Measurements from ENCODE around the gene DLGAP1.

The DLGAP1 gene

DNA sequence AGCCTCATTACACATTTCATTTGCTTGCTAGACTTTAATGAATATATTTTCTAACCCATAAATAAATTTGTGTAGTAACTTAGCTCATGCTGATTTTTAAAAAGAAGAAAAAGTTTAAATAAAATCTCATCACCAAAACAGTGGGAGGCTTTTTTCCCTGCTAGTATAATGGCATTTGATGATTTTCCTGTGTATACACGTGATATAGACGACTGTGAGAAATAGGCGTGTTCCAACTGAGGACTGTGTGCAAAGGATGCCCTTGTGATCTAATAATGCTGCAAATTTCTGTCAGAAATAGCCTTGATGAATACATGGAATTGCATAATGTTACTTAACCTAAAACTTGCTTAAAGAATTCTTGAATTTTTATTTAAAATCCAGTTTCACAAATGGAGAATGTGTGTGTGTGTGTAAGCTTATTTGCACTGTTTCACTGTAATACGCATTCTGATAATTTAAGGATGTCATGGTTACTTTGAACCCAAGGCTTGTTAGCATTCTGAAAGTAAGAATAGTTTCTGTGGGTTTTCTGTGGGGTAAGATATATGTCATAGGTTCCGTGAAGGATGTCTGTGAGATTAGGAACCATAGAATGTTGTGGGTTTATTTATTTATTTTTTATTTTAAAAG is 178.0 kb downstream of the DLGAP1 start:
- Histone ChIP-seq H3K4me1 (ENCODE audit: control insufficient read depth, insufficient read depth, low read length, poor library complexity, severe bottlenecking) (no peaks in the 10 kb centered on the region), H3K9me3 (ENCODE audit: control insufficient read depth, low read length) (no peaks in the 10 kb centered on the region), H3K36me3 (ENCODE audit: control insufficient read depth, insufficient read depth, low read length) (no peaks in the 10 kb centered on the region), H3K27ac (ENCODE audit: insufficient read depth, low read length, poor library complexity, severe bottlenecking) (no peak overlapping the region), H3K27me3 (replicated peaks; ENCODE audit: control insufficient read depth, insufficient read depth, low read length, poor library complexity, severe bottlenecking) (no peaks in the 10 kb centered on the region), H3K4me3 (ENCODE audit: insufficient read depth, low read depth, low read length, poor library complexity, severe bottlenecking) (no peak overlapping the region)
- DNase-seq: no peak

DNA sequence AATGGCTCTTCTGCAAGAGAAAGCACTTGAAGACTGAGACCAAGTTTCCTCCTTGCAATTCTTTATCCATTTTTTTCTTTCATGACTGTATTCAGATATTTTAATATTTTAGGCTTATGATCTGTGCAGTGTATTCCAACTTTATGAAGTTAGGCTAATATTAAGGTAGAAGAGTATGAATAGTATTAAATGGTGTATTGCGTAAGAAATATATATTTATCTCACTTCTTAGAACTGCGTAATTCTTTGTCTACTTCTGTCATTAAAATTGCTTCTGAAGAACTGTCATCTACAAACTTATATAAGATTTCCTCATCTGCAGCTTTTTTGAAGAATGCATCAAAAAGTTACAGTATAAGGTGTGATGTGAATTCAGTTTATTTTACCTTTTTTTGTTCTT is 183.2 kb downstream of the DLGAP1 start:
- H3K27ac ChIP-seq (ENCODE audit: insufficient read depth, low read length, poor library complexity, severe bottlenecking): no peak overlapping the region
- no peaks in the 10 kb centered on the region for H3K27me3 ChIP-seq (replicated peaks; ENCODE audit: control insufficient read depth, insufficient read depth, low read length, poor library complexity, severe bottlenecking)
- H3K36me3 ChIP-seq (ENCODE audit: control insufficient read depth, insufficient read depth, low read length): no peaks in the 10 kb centered on the region
- no peaks in the 10 kb centered on the region for H3K4me1 ChIP-seq (ENCODE audit: control insufficient read depth, insufficient read depth, low read length, poor library complexity, severe bottlenecking)
- H3K4me3 ChIP-seq (ENCODE audit: insufficient read depth, low read depth, low read length, poor library complexity, severe bottlenecking): no peak overlapping the region
- no peak for DNase-seq
- no peaks in the 10 kb centered on the region for H3K9me3 ChIP-seq (ENCODE audit: control insufficient read depth, low read length)

DNA sequence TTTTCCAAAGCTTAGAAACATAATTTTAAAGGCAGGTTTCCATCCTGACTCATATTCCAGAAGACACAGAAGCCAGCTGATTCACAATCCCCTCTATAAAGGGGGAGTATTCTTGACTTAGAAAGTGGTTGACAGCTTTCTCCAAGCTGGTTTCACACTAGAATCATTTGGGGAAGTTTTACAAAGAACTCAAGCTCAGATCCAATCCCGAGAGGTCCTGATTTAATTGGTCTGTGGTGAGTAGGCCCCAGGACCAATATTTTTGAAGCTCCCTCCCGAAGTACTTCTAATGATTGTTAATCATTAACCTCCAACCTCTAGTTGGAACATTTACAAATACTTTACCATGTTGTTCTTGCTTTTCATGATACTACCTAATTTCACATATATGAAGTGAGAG is 184.1 kb downstream of the DLGAP1 start:
- H3K27me3 ChIP-seq (replicated peaks; ENCODE audit: control insufficient read depth, insufficient read depth, low read length, poor library complexity, severe bottlenecking): no peaks in the 10 kb centered on the region
- H3K9me3 ChIP-seq (ENCODE audit: control insufficient read depth, low read length): no peaks in the 10 kb centered on the region
- DNase-seq: no peak
- H3K36me3 ChIP-seq (ENCODE audit: control insufficient read depth, insufficient read depth, low read length): no peaks in the 10 kb centered on the region
- no peak overlapping the region for H3K4me3 ChIP-seq (ENCODE audit: insufficient read depth, low read depth, low read length, poor library complexity, severe bottlenecking)
- H3K4me1 ChIP-seq (ENCODE audit: control insufficient read depth, insufficient read depth, low read length, poor library complexity, severe bottlenecking): no peaks in the 10 kb centered on the region
- no peak overlapping the region for H3K27ac ChIP-seq (ENCODE audit: insufficient read depth, low read length, poor library complexity, severe bottlenecking)

DNA sequence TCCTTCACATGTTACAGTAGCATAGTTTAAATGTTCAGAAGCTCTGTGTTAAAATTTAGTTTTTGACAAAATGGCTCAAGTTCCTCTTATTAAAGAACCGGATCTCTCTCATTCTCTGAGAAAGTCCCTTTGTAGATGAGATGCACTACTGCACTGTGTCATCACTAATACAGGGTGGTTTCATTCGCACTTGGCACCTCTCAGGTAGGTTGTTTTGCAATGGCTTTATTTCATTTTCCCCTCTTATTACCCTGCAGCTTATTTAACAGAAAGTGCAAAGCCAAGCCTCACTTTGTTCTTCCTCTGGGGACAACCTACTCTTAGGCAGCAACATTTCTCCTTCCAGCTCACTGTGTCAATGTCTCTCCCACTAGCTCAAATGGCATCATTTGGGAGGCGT is 185.1 kb downstream of the DLGAP1 start:
- no peaks in the 10 kb centered on the region for H3K4me1 ChIP-seq (ENCODE audit: control insufficient read depth, insufficient read depth, low read length, poor library complexity, severe bottlenecking)
- no peak overlapping the region for H3K27ac ChIP-seq (ENCODE audit: insufficient read depth, low read length, poor library complexity, severe bottlenecking)
- H3K9me3 ChIP-seq (ENCODE audit: control insufficient read depth, low read length): no peaks in the 10 kb centered on the region
- H3K4me3 ChIP-seq (ENCODE audit: insufficient read depth, low read depth, low read length, poor library complexity, severe bottlenecking): no peak overlapping the region
- H3K27me3 ChIP-seq (replicated peaks; ENCODE audit: control insufficient read depth, insufficient read depth, low read length, poor library complexity, severe bottlenecking): no peaks in the 10 kb centered on the region
- no peak for DNase-seq
- no peaks in the 10 kb centered on the region for H3K36me3 ChIP-seq (ENCODE audit: control insufficient read depth, insufficient read depth, low read length)

DNA sequence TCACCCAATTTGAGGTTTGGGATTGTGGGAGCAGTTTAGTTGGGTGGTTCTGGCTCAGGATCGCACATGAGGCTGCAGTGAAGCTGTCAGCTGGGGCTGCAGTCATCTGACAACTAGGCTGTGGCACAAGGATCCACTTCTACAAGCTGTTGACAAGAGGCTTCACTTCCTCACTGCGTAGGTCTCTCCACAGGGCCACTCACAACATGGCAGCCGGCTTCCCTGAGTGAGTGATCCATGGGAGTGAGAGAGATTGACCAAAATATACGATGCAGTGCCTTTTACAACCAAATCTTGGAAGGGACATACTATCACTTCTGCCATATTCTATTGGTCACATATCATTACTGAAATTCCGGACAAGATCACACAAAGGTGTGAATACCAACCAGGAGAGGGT is 187.5 kb downstream of the DLGAP1 start:
- DNase-seq: no peak
- Histone ChIP-seq H3K36me3 (ENCODE audit: control insufficient read depth, insufficient read depth, low read length) (no peaks in the 10 kb centered on the region), H3K27ac (ENCODE audit: insufficient read depth, low read length, poor library complexity, severe bottlenecking) (no peak overlapping the region), H3K4me1 (ENCODE audit: control insufficient read depth, insufficient read depth, low read length, poor library complexity, severe bottlenecking) (no peaks in the 10 kb centered on the region), H3K4me3 (ENCODE audit: insufficient read depth, low read depth, low read length, poor library complexity, severe bottlenecking) (no peak overlapping the region), H3K27me3 (replicated peaks; ENCODE audit: control insufficient read depth, insufficient read depth, low read length, poor library complexity, severe bottlenecking) (no peaks in the 10 kb centered on the region), H3K9me3 (ENCODE audit: control insufficient read depth, low read length) (no peaks in the 10 kb centered on the region)

DNA sequence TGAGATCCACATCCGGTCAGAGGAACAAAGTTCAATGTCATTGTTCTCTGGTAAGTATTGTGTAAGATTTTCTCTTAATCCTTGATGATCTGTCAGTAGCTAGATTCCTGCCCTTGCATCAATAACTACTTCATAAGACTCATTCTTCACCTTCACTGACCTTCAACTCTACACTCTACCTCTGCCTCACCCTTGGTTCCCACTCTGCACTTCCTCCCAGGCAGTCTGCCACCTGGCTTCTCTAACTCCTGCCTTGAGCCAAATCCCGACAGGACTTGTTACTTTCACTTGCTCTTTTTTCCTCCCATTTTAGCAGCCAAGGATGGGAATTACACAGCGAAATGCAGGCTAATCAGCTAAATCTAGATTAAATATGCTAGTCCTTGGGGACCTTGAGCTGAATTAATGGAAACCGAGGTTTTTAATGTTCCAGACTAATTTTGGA is 190.7 kb downstream of the DLGAP1 start:
- Histone ChIP-seq H3K27ac (ENCODE audit: insufficient read depth, low read length, poor library complexity, severe bottlenecking) (no peak overlapping the region), H3K4me1 (ENCODE audit: control insufficient read depth, insufficient read depth, low read length, poor library complexity, severe bottlenecking) (no peaks in the 10 kb centered on the region), H3K4me3 (ENCODE audit: insufficient read depth, low read depth, low read length, poor library complexity, severe bottlenecking) (no peak overlapping the region)

DNA sequence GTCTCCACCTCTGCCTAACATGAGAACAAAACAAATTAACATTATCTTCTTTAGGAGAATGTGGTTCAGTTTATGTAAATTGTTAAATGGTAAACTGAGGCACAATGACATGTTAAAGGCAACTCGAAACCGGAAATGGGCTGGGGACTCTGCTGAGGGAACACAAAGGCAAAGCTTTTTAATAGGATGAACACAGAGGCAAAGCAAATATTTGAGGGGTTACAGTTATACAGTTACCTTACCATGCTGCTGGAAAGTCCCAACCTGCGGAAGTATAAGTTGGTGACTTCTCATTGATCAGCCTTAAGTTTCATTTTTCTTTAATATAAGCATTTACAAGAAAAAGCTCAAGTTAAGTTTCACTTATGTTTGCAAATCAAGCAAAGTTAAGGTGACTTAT is 195.0 kb downstream of the DLGAP1 start:
- no peak overlapping the region for H3K4me3 ChIP-seq (ENCODE audit: insufficient read depth, low read depth, low read length, poor library complexity, severe bottlenecking)
- H3K9me3 ChIP-seq (ENCODE audit: control insufficient read depth, low read length): no peaks in the 10 kb centered on the region
- no peaks in the 10 kb centered on the region for H3K36me3 ChIP-seq (ENCODE audit: control insufficient read depth, insufficient read depth, low read length)
- no peaks in the 10 kb centered on the region for H3K27me3 ChIP-seq (replicated peaks; ENCODE audit: control insufficient read depth, insufficient read depth, low read length, poor library complexity, severe bottlenecking)
- H3K4me1 ChIP-seq (ENCODE audit: control insufficient read depth, insufficient read depth, low read length, poor library complexity, severe bottlenecking): no peaks in the 10 kb centered on the region
- H3K27ac ChIP-seq (ENCODE audit: insufficient read depth, low read length, poor library complexity, severe bottlenecking): no peak overlapping the region
- DNase-seq: no peak

More for the DNA sequence above, 190.7 kb downstream of the DLGAP1 start:
- H3K27me3 ChIP-seq (replicated peaks; ENCODE audit: control insufficient read depth, insufficient read depth, low read length, poor library complexity, severe bottlenecking): no peaks in the 10 kb centered on the region
- no peaks in the 10 kb centered on the region for H3K36me3 ChIP-seq (ENCODE audit: control insufficient read depth, insufficient read depth, low read length)
- DNase-seq: no peak
- no peaks in the 10 kb centered on the region for H3K9me3 ChIP-seq (ENCODE audit: control insufficient read depth, low read length)

DNA sequence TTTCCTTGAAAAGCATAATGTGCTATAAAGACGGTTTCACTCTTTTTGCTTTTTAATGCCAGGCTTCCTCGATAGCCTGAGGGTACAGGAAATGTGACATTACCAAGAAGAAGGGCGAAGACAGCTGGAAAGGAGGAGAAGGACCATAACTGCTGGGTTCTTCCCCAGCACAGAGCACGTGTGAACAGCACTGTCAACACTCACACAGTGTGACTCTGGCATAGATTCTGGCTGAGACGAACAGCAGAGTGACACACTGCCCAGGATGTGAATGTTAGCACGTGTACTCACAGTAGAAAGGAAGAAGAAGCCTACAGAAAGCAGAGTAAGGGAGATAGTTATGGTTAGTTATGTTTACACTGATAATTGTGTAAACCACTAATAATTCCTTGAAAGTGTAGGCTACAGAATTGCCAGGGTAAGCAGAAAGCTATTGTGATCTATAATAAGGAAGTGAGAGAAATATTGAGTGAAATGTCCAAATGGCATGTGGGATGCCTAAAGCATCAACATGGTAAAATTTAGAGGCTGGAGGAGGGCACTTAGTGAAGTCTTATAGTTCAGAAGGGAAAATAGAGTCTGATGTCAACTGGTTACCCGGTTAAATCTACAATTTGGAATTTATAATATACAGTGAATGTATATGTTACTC is 198.2 kb downstream of the DLGAP1 start:
- Histone ChIP-seq H3K9me3 (ENCODE audit: control insufficient read depth, low read length) (no peaks in the 10 kb centered on the region), H3K27me3 (replicated peaks; ENCODE audit: control insufficient read depth, insufficient read depth, low read length, poor library complexity, severe bottlenecking) (no peaks in the 10 kb centered on the region), H3K27ac (ENCODE audit: insufficient read depth, low read length, poor library complexity, severe bottlenecking) (no peak overlapping the region), H3K36me3 (ENCODE audit: control insufficient read depth, insufficient read depth, low read length) (no peaks in the 10 kb centered on the region), H3K4me3 (ENCODE audit: insufficient read depth, low read depth, low read length, poor library complexity, severe bottlenecking) (no peak overlapping the region), H3K4me1 (ENCODE audit: control insufficient read depth, insufficient read depth, low read length, poor library complexity, severe bottlenecking) (no peaks in the 10 kb centered on the region)
- no peak for DNase-seq

DNA sequence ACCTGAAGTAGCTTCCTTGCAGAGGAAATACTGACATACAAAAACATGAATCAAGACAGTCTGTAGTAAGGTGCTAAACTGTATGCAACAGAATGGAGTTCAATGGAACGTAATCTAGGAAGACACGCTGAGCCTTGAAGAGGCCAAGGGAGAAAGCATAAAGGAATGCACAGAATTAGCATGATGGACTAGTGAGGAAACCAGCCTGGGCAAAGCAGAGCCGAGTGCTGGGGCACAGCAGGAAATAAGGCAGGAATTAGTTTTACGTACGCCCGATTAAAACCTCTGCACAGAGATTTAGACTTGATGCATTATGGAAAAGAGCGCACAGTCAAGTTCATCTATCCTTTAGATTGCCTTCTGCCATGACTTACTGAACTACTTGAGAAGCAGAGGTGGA is 200.3 kb downstream of the DLGAP1 start:
- no peak for DNase-seq
- no peak overlapping the region for H3K27ac ChIP-seq (ENCODE audit: insufficient read depth, low read length, poor library complexity, severe bottlenecking)
- H3K9me3 ChIP-seq (ENCODE audit: control insufficient read depth, low read length): no peaks in the 10 kb centered on the region
- H3K27me3 ChIP-seq (replicated peaks; ENCODE audit: control insufficient read depth, insufficient read depth, low read length, poor library complexity, severe bottlenecking): no peaks in the 10 kb centered on the region
- H3K4me3 ChIP-seq (ENCODE audit: insufficient read depth, low read depth, low read length, poor library complexity, severe bottlenecking): no peak overlapping the region
- no peaks in the 10 kb centered on the region for H3K36me3 ChIP-seq (ENCODE audit: control insufficient read depth, insufficient read depth, low read length)
- no peaks in the 10 kb centered on the region for H3K4me1 ChIP-seq (ENCODE audit: control insufficient read depth, insufficient read depth, low read length, poor library complexity, severe bottlenecking)

DNA sequence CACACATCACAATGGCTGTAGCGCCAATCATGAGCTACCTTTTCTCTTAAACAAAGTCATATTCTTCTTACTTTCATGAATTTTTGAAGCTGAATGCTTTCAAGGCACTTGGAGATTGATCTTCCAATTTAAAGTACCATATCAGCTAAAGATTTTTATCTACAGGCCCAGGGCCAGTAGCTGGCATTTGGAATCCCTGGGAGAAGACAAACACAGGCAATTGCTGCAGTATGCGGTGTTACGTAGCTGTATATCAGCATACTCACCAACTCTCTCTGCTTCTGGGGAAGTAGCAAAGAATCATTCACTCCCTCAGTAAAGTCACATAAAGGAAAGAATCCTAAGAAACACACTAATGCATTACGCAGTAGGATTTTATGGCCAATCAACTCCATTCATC is 202.3 kb downstream of the DLGAP1 start:
- H3K4me3 ChIP-seq (ENCODE audit: insufficient read depth, low read depth, low read length, poor library complexity, severe bottlenecking): no peak overlapping the region
- no peaks in the 10 kb centered on the region for H3K36me3 ChIP-seq (ENCODE audit: control insufficient read depth, insufficient read depth, low read length)
- no peak for DNase-seq
- H3K4me1 ChIP-seq (ENCODE audit: control insufficient read depth, insufficient read depth, low read length, poor library complexity, severe bottlenecking): no peaks in the 10 kb centered on the region
- H3K9me3 ChIP-seq (ENCODE audit: control insufficient read depth, low read length): no peaks in the 10 kb centered on the region
- H3K27me3 ChIP-seq (replicated peaks; ENCODE audit: control insufficient read depth, insufficient read depth, low read length, poor library complexity, severe bottlenecking): no peaks in the 10 kb centered on the region
- no peak overlapping the region for H3K27ac ChIP-seq (ENCODE audit: insufficient read depth, low read length, poor library complexity, severe bottlenecking)

All from effector memory CD4-positive, alpha-beta T cell (primary cell).